GM19372 (cell line): Measurements from ENCODE around the gene MCAM.

Experiments
- ATAC-seq: cut with Tn5 transposase; IDR thresholded peaks from one replicate; pipeline ENCODE4 v1.9.1; 2021; ENCODE audit warnings: mild to moderate bottlenecking, low read depth, moderate library complexity; ENCODE audit not compliant: unreplicated experiment

MCAM gene

GRCh38 chr11:119310682-119311052 is 6.3 kb downstream of the MCAM start:
- ATAC-seq, result no peak

- no peak for ATAC-seq
Observed at GRCh38 chr11:119309953-119310681, 6.8 kb downstream of the MCAM start.

- no peak for ATAC-seq
Observed at GRCh38 chr11:119309411-119309810, 7.5 kb downstream of the MCAM start.

GRCh38 chr11:119307974-119308373 is 9.0 kb downstream of the MCAM start:
- ATAC-seq, result no peak

- no peak for ATAC-seq
Observed at GRCh38 chr11:119307219-119307618, 9.7 kb downstream of the MCAM start.

GRCh38 chr11:119306373-119306890 is 10.5 kb downstream of the MCAM start:
- ATAC-seq, result no peak

GRCh38 chr11:119305556-119306372 is 11.2 kb downstream of the MCAM start:
- no peak for ATAC-seq

GRCh38 chr11:119303227-119303718 is 13.7 kb downstream of the MCAM start:
- no peak for ATAC-seq

GRCh38 chr11:119300198-119300964 is 16.5 kb downstream of the MCAM start:
- ATAC-seq, result no peak

- ATAC-seq, result no peak
Observed at GRCh38 chr11:119299416-119299815, 17.5 kb downstream of the MCAM start.

- no peak for ATAC-seq
Observed at GRCh38 chr11:119298726-119299125, 18.2 kb downstream of the MCAM start.

- ATAC-seq, result no peak
Observed at GRCh38 chr11:119297938-119298337, 19.0 kb downstream of the MCAM start.

- no peak for ATAC-seq
Observed at GRCh38 chr11:119295178-119295577, 21.8 kb downstream of the MCAM start.

- no peak for ATAC-seq
Observed at GRCh38 chr11:119293461-119293860, 23.5 kb downstream of the MCAM start.

- no peak for ATAC-seq
Observed at GRCh38 chr11:119290894-119291497, 25.9 kb downstream of the MCAM start.

GRCh38 chr11:119288219-119288618 is 28.7 kb downstream of the MCAM start:
- no peak for ATAC-seq

- no peak for ATAC-seq
Observed at GRCh38 chr11:119285431-119285830, 31.5 kb downstream of the MCAM start.

- ATAC-seq, result no peak
Observed at GRCh38 chr11:119284344-119285157, 32.4 kb downstream of the MCAM start.

- ATAC-seq, result no peak
Observed at GRCh38 chr11:119282495-119282894, 34.4 kb downstream of the MCAM start.

GRCh38 chr11:119277660-119278059 is 39.3 kb downstream of the MCAM start:
- no peak for ATAC-seq
